ENCODE measurements around the gene MNAT1.

- TF ChIP-seq CTCF (conservative IDR thresholded peaks at IDR 0.05; ENCODE audit: low read length) (no peak), EZH2phosphoT487 (IDR thresholded peaks at IDR 0.05; ENCODE audit: borderline replicate concordance) (no peak)
These were observed 80.8 kb downstream of the MNAT1 start for GRCh38 chr14:60815371-60815770.
